ENCODE data around the gene CA10. TPM values are rescaled to one million over a fixed set of nuclear protein-coding genes. Genes with fewer than 3 reads are reported as not detected.

Gene CA10
- total RNA-seq, 1 experiment from 2014 or later, result not detected

DNA sequence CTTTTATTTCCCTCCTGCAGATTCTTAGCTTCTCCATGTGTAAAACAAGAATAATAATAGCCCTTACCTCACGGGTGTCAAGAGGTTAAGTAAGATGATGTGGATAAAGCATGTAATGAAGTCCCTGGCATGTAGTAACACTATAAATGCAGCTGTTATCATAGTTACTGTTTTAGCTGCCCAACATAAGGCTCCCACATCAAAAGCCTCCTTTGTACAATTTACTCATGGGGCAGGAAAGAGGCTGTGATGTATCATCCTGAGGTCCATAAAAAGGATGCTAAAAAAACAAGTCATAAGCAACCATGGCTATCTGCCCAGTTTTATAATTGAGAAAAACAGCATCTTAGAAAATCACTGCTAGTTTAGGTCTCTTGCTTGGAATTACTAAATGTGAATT lies 339.7 kb downstream of the CA10 start:
- no peak for DNase-seq (ENCODE audit: low spot score)

GRCh38 chr17:51817955-51818354 lies 340.6 kb downstream of the CA10 start:
- DNase-seq (ENCODE audit: low spot score), result no peak

- DNase-seq (ENCODE audit: low spot score), result no peak
These were observed 341.4 kb downstream of the CA10 start for GRCh38 chr17:51817117-51817516.

GRCh38 chr17:51815097-51815496 lies 343.4 kb downstream of the CA10 start:
- DNase-seq (ENCODE audit: low spot score), result no peak

- no peak for DNase-seq (ENCODE audit: low spot score)
These were observed 344.0 kb downstream of the CA10 start for GRCh38 chr17:51814521-51814920.

- DNase-seq (ENCODE audit: low spot score), result no peak
These were observed 344.7 kb downstream of the CA10 start for GRCh38 chr17:51813784-51814174.

- no peak for DNase-seq (ENCODE audit: low spot score)
These were observed 345.3 kb downstream of the CA10 start for GRCh38 chr17:51813140-51813783.

- DNase-seq (ENCODE audit: low spot score), result no peak
These were observed 351.1 kb downstream of the CA10 start for GRCh38 chr17:51807460-51807859.

- no peak for DNase-seq (ENCODE audit: low spot score)
These were observed 352.7 kb downstream of the CA10 start for GRCh38 chr17:51805765-51806164.

GRCh38 chr17:51805185-51805584 lies 353.3 kb downstream of the CA10 start:
- no peak for DNase-seq (ENCODE audit: low spot score)

DNA sequence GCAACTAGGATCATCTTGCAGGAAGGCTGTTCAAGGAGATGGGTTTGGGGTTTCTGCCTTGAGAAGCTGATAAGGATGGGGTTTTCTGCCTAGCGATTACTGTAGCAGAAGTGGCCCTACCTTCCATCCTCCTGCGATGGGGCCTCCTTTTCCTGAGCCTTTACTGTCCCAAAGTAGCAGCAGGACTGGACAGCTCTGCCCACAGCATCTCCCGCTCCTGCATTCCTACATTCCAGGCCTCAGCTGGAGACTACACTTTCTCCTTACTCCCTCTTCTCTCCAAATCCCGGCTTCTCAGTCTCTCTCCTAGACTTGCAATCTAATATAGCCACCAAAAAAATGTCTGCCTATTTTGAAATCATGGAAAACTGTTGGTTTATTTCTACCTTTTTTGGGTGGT lies 355.4 kb downstream of the CA10 start:
- no peak for DNase-seq (ENCODE audit: low spot score)

- DNase-seq (ENCODE audit: low spot score), result no peak
These were observed 356.0 kb downstream of the CA10 start for GRCh38 chr17:51802544-51802943.

- DNase-seq (ENCODE audit: low spot score), result no peak
These were observed 356.9 kb downstream of the CA10 start for GRCh38 chr17:51801626-51802025.

- DNase-seq (ENCODE audit: low spot score), result no peak
These were observed 358.5 kb downstream of the CA10 start for GRCh38 chr17:51799981-51800380.

DNA sequence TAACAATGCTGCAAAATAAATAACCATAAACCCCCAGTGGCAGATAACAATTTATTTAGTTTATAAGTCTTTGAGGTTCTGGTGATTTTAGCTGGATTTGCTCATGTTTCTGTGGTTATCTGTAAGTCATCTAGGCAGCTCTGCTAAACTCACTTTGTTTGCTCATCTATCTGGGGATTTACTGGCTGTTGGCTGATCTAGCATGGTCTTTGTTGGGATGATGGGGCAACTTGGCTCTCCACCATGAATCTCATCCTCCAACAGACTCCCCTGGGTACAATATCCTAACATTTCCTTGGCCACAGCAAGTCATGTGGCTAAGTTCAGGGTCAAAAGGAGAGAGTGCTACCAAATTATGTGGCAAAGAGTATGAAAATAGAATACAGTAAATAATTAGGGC lies 359.3 kb downstream of the CA10 start:
- no peak for DNase-seq (ENCODE audit: low spot score)

DNA sequence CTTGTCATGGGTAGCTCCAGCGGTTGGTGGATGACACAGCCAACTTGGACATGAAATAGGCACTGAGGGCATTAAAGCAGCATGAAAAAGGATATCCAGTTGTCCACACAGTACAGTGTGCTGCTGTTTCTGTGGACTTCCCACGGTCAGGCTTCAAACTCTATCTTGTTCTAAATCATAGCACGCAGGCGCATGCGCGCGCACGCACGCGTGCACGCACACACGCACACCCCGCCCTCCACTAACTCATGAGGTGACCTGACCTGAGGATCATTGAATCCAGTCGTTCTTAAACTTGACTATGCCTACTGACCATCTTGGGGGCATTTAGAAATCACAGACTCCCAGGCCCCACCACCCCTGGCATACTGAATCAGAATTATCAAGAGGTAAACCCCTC lies 361.4 kb downstream of the CA10 start:
- no peak for DNase-seq (ENCODE audit: low spot score)

- DNase-seq (ENCODE audit: low spot score), result no peak
These were observed 362.5 kb downstream of the CA10 start for GRCh38 chr17:51796026-51796425.

GRCh38 chr17:51795401-51795800 lies 363.1 kb downstream of the CA10 start:
- no peak for DNase-seq (ENCODE audit: low spot score)

- no peak for DNase-seq (ENCODE audit: low spot score)
These were observed 364.0 kb downstream of the CA10 start for GRCh38 chr17:51794466-51794865.

- no peak for DNase-seq (ENCODE audit: low spot score)
These were observed 364.8 kb downstream of the CA10 start for GRCh38 chr17:51793686-51794085.

- no peak for DNase-seq (ENCODE audit: low spot score)
These were observed 379.7 kb downstream of the CA10 start for GRCh38 chr17:51778842-51779241.

- no peak for DNase-seq (ENCODE audit: low spot score)
These were observed 388.3 kb downstream of the CA10 start for GRCh38 chr17:51770027-51770759.

DNA sequence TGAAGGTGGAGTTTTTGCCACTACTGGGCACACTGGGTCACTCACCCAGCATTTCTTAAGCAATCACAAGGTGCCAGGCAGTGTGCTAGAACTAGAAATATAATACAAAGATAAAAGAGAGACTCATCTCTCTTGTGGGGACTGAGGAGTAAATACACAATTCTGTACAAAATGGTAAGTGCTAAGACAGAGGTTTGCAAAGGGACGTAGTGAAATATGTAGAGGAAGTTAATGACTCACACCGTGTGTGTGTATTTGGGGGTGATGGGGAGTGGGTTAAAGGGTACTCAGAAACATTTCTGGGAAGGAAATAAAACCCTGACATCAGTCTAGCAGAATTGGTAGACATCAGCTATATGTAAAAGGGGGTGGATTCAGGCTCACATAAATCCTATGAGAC lies 389.3 kb downstream of the CA10 start:
- DNase-seq (ENCODE audit: low spot score), result no peak

GRCh38 chr17:51768706-51769105 lies 389.8 kb downstream of the CA10 start:
- DNase-seq (ENCODE audit: low spot score), result no peak

All from A172 (cell line).